Measurements from ENCODE around the gene STARD13.

Gene STARD13

DNA sequence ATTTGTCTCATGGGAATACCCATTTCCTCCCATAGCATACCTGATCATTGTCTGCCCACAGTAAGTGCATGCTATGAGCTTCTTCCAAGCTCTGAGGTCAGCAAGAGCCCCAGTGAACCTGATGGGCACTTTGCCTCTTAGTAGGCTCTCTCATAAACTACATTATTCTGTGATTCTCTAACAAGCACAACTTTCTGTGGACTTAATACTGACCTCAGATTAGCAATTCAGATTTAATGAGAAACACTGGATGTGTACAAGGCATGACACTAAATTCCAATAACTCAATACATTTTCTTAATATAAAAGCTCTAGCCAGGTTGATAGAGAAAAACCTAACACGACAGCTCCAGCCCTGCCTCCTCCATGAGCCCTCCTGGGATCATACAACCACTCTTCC, 23.3 kb upstream of the STARD13 start:
- no peaks in the 10 kb centered on the region for H3K9me3 ChIP-seq (ENCODE audit: control insufficient read depth, low read length)
- no peak overlapping the region for H3K4me3 ChIP-seq (ENCODE audit: extremely low read depth, insufficient read depth, low read length, poor library complexity, severe bottlenecking)
- H3K4me1 ChIP-seq (ENCODE audit: control insufficient read depth, insufficient read depth, low read length, poor library complexity, severe bottlenecking) = peaks cover 7% of the 10 kb centered on the region
- WGBS, 2 experiments (ENCODE audit: insufficient coverage in 2 of 2) = 80% methylated on average over 1 of the region's 1 CpG; no CpG with 5 or more reads in 1 of the 2 experiments
- no peaks in the 10 kb centered on the region for H3K36me3 ChIP-seq (ENCODE audit: control insufficient read depth, insufficient read depth, low read length)
- H3K27ac ChIP-seq (ENCODE audit: low read depth, low read length, severe bottlenecking) = no peak overlapping the region

DNA sequence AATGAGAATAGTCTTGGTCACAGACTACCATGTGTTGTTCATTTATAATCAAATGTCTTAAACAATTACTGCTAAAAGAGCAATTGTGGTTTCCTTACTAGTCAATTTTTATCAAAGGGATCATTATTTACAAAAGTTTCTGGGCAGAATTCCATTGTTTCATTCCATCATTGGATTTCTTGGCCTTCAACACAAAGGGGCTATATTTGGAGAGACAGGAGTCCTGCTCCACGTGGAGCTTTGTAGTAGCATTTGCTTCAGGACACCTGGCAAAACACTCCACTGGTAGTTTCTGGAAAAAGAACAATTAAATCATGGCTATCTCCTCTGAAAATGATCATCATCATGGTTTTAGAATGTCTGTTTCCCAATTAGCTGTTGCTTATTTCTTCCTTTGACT, 22.3 kb upstream of the STARD13 start:
- Histone ChIP-seq H3K9me3 (ENCODE audit: control insufficient read depth, low read length) (no peaks in the 10 kb centered on the region), H3K4me1 (ENCODE audit: control insufficient read depth, insufficient read depth, low read length, poor library complexity, severe bottlenecking) (peaks cover 7% of the 10 kb centered on the region), H3K4me3 (ENCODE audit: extremely low read depth, insufficient read depth, low read length, poor library complexity, severe bottlenecking) (no peak overlapping the region), H3K27ac (ENCODE audit: low read depth, low read length, severe bottlenecking) (no peak overlapping the region), H3K36me3 (ENCODE audit: control insufficient read depth, insufficient read depth, low read length) (no peaks in the 10 kb centered on the region)
- WGBS, 2 experiments (ENCODE audit: insufficient coverage in 2 of 2) = 57 to 60% methylated on average over 1 of the region's 1 CpG

DNA sequence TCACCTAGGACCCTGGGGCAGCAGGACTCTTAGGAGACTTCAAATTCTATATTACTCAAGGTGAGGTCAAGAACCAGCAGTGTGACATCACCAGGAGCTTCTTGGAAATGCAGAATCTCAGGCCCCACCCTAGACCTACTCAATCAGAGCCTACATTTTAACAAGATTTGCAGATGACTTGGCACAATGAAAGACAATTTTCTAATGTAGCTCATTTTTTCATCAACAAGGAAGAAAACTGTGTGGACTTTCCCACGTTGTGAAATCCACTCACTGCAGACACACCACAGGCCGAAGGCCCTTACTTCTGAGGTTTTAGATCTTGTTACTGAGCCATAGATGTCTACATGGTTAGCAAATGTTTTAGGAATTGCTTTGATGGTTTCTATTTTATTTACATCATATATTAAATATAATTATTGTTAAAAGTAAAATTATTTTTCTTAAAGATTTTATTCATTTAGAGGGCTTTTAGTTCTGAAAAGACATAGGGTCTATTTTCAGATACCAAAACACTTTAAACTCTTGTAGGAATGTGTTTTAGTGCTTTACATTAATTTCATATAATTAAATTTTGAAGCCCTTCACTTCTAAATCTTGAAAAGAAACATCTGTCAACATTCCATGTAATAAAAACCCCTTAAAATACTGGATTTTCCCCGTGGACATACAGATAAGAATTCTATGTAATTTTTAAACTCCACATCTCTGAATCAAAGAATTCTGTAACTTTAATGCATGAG, 18.5 kb upstream of the STARD13 start:
- no CpG with 5 or more reads among the region's 3 CpGs for WGBS, 2 experiments (ENCODE audit: insufficient coverage in 2 of 2)
- no peaks in the 10 kb centered on the region for H3K4me1 ChIP-seq (ENCODE audit: control insufficient read depth, insufficient read depth, low read length, poor library complexity, severe bottlenecking)

DNA sequence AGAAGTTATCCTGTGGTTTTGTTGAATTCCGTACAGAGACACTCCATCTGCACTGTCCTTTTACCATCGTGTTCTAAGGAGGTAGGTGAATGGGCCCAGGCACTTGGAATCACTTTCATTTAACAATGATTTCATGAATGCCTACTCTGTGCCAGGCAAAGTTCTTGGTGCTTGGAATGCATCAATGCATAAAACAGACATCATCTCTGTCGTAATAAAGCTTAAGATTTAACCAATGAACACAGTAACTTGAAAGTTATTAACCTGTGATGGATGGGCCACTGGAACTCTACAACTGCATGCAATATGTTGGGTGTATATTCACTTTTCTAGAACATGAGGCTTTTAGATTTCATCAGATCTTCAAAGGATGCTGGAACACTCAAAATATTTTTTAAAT, 14.1 kb upstream of the STARD13 start:
- Histone ChIP-seq H3K4me3 (ENCODE audit: extremely low read depth, insufficient read depth, low read length, poor library complexity, severe bottlenecking) (no peak overlapping the region), H3K36me3 (ENCODE audit: control insufficient read depth, insufficient read depth, low read length) (no peaks in the 10 kb centered on the region), H3K27ac (ENCODE audit: low read depth, low read length, severe bottlenecking) (no peak overlapping the region), H3K4me1 (ENCODE audit: control insufficient read depth, insufficient read depth, low read length, poor library complexity, severe bottlenecking) (no peaks in the 10 kb centered on the region), H3K9me3 (ENCODE audit: control insufficient read depth, low read length) (no peaks in the 10 kb centered on the region)
- WGBS, 2 experiments (ENCODE audit: insufficient coverage in 2 of 2) = 100% methylated on average over 1 of the region's 3 CpGs; no CpG with 5 or more reads in 1 of the 2 experiments

More for the DNA sequence above, 18.5 kb upstream of the STARD13 start:
- Histone ChIP-seq H3K27ac (ENCODE audit: low read depth, low read length, severe bottlenecking) (no peak overlapping the region), H3K4me3 (ENCODE audit: extremely low read depth, insufficient read depth, low read length, poor library complexity, severe bottlenecking) (no peak overlapping the region), H3K36me3 (ENCODE audit: control insufficient read depth, insufficient read depth, low read length) (no peaks in the 10 kb centered on the region), H3K9me3 (ENCODE audit: control insufficient read depth, low read length) (no peaks in the 10 kb centered on the region)

- Histone ChIP-seq H3K4me1 (ENCODE audit: control insufficient read depth, insufficient read depth, low read length, poor library complexity, severe bottlenecking) (no peaks in the 10 kb centered on the region), H3K9me3 (ENCODE audit: control insufficient read depth, low read length) (no peaks in the 10 kb centered on the region), H3K27ac (ENCODE audit: low read depth, low read length, severe bottlenecking) (peak overlapping the region; percentile 24), H3K36me3 (ENCODE audit: control insufficient read depth, insufficient read depth, low read length) (no peaks in the 10 kb centered on the region), H3K4me3 (ENCODE audit: extremely low read depth, insufficient read depth, low read length, poor library complexity, severe bottlenecking) (no peak overlapping the region)
- 83 to 94% methylated on average over 6 of the region's 7 CpGs for WGBS, 2 experiments (ENCODE audit: insufficient coverage in 2 of 2)
Measured at GRCh38 chr13:33296793-33297425, 11.4 kb upstream of the STARD13 start.

DNA sequence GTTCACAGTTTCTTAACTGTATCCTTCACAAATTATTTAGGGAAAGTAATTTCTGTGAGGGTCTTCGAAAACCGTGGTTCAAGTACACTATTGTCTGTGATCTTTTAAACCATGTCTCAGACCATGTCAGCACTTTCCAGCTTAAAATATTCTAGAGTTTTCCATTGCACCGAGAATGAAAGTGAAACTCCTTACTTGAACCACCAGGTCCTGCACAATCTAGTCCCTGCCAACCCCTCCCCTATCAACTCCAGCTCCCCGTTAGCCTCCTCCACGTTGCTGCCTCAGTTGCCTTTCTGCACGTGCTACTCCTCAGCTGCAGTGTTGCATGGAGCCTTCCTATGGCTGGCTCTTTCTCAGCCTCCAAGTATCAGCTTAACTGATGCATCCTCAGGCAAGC, 7.2 kb upstream of the STARD13 start:
- Histone ChIP-seq H3K4me1 (ENCODE audit: control insufficient read depth, insufficient read depth, low read length, poor library complexity, severe bottlenecking) (peaks cover 4% of the 10 kb centered on the region), H3K9me3 (ENCODE audit: control insufficient read depth, low read length) (no peaks in the 10 kb centered on the region), H3K36me3 (ENCODE audit: control insufficient read depth, insufficient read depth, low read length) (no peaks in the 10 kb centered on the region), H3K4me3 (ENCODE audit: extremely low read depth, insufficient read depth, low read length, poor library complexity, severe bottlenecking) (no peak overlapping the region), H3K27ac (ENCODE audit: low read depth, low read length, severe bottlenecking) (no peak overlapping the region)
- 93 to 97% methylated on average over 5 to 6 of the region's 6 CpGs for WGBS, 2 experiments (ENCODE audit: insufficient coverage in 2 of 2)

GRCh38 chr13:33290421-33290965, 4.9 kb upstream of the STARD13 start:
- H3K4me3 ChIP-seq (ENCODE audit: extremely low read depth, insufficient read depth, low read length, poor library complexity, severe bottlenecking) = no peak overlapping the region
- 72 to 89% methylated on average over 2 to 3 of the region's 3 CpGs for WGBS, 2 experiments (ENCODE audit: insufficient coverage in 2 of 2)

DNA sequence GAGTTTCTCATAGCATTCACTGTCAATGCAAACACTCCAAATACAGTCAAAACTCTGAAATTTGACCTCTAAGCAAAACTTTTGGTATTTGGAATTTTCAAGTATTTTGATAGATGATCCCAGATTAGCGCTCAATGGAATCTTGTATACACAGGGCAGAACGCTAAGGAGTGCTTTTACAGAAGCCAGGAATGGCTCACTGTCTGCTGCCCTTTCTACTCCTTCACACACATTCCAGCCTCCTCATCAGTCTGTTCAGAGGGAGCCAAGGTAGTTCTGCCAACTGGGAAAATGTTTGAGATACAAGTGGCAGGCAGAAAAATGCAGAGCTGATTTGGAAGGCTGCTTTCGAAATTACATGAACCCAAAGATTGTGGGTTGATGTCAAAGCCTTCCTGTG, 4.4 kb upstream of the STARD13 start:
- Histone ChIP-seq H3K4me1 (ENCODE audit: control insufficient read depth, insufficient read depth, low read length, poor library complexity, severe bottlenecking) (peaks cover 18% of the 10 kb centered on the region), H3K27ac (ENCODE audit: low read depth, low read length, severe bottlenecking) (no peak overlapping the region), H3K4me3 (ENCODE audit: extremely low read depth, insufficient read depth, low read length, poor library complexity, severe bottlenecking) (no peak overlapping the region), H3K36me3 (ENCODE audit: control insufficient read depth, insufficient read depth, low read length) (no peaks in the 10 kb centered on the region), H3K9me3 (ENCODE audit: control insufficient read depth, low read length) (no peaks in the 10 kb centered on the region)
- 92 to 98% methylated on average over 3 of the region's 3 CpGs for WGBS, 2 experiments (ENCODE audit: insufficient coverage in 2 of 2)

More at GRCh38 chr13:33290421-33290965, 4.9 kb upstream of the STARD13 start:
- Histone ChIP-seq H3K27ac (ENCODE audit: low read depth, low read length, severe bottlenecking) (no peak overlapping the region), H3K36me3 (ENCODE audit: control insufficient read depth, insufficient read depth, low read length) (no peaks in the 10 kb centered on the region), H3K9me3 (ENCODE audit: control insufficient read depth, low read length) (no peaks in the 10 kb centered on the region), H3K4me1 (ENCODE audit: control insufficient read depth, insufficient read depth, low read length, poor library complexity, severe bottlenecking) (peaks cover 18% of the 10 kb centered on the region)

DNA sequence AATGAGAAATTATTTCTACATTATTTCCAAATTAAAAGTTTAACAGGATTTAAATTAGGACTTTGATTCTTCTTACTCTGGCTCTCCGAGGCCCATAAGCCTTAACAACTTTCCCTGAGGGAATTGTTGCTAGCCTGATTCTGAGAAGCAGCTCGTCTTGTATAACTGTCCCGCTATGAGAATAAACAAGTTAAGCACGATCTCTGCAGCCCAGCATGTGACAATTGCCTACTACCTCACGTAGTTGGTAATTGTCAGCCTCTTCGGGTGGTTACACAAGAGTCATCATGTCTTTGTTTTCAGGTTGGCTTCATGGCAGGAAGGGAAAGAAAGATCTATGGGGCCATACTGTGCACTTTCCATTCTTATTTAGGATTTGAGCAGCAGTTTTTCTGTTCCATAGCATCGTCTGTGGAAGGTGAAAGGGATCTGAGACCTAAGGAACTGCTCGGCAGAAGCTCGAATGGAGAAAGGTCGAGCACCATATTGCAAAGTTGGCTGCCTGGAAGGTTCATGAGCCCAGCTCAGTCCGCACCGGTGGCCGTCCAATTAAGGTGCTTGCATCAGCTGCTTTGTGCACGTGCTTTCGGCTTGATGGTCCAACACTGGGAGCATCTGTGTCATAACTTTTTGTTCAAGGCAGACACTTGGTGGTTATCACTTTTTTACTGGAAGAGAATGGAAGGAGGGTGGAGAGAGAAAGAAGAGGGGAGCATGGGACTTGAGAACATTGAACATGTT, 1.8 kb upstream of the STARD13 start:
- Histone ChIP-seq H3K4me1 (ENCODE audit: control insufficient read depth, insufficient read depth, low read length, poor library complexity, severe bottlenecking) (peaks cover 24% of the 10 kb centered on the region), H3K27ac (ENCODE audit: low read depth, low read length, severe bottlenecking) (no peak overlapping the region), H3K9me3 (ENCODE audit: control insufficient read depth, low read length) (no peaks in the 10 kb centered on the region), H3K36me3 (ENCODE audit: control insufficient read depth, insufficient read depth, low read length) (no peaks in the 10 kb centered on the region), H3K4me3 (ENCODE audit: extremely low read depth, insufficient read depth, low read length, poor library complexity, severe bottlenecking) (no peak overlapping the region)
- 91% methylated on average over 13 to 15 of the region's 15 CpGs for WGBS, 2 experiments (ENCODE audit: insufficient coverage in 2 of 2)

- peak overlapping the region; percentile 93 for H3K27ac ChIP-seq (ENCODE audit: low read depth, low read length, severe bottlenecking)
- H3K4me3 ChIP-seq (ENCODE audit: extremely low read depth, insufficient read depth, low read length, poor library complexity, severe bottlenecking) = peak overlapping the region; percentile 58
- WGBS, 2 experiments (ENCODE audit: insufficient coverage in 2 of 2) = 20 to 58% methylated on average over 1 to 2 of the region's 5 CpGs
- peaks cover 4% of the 10 kb centered on the region for H3K36me3 ChIP-seq (ENCODE audit: control insufficient read depth, insufficient read depth, low read length)
- H3K9me3 ChIP-seq (ENCODE audit: control insufficient read depth, low read length) = no peaks in the 10 kb centered on the region
- H3K4me1 ChIP-seq (ENCODE audit: control insufficient read depth, insufficient read depth, low read length, poor library complexity, severe bottlenecking) = peaks cover 32% of the 10 kb centered on the region
Measured at GRCh38 chr13:33286128-33286527, 573 bp upstream of the STARD13 start.

Measured in mesodermal cell (in vitro differentiated cells).